PFSK-1 (cell line): ENCODE results near the gene CARMIL1.

ENCODE experiments used
- FOXP2 ChIP-seq: optimal IDR thresholded peaks from 2 replicates; pipeline ENCODE3; 2011; ENCODE audit warnings: borderline replicate concordance, control low read depth, inconsistent platforms; ENCODE audit not compliant: insufficient read depth; ENCODE audit errors: extremely low read length, extremely low read depth
- POLR2AphosphoS5 ChIP-seq: IDR thresholded peaks from 2 replicates; pipeline ENCODE4 v1.6.1; 2012; ENCODE audit warnings: low read depth, mild to moderate bottlenecking, control low read depth, low read length, moderate library complexity
- SIN3A ChIP-seq: IDR thresholded peaks from 2 replicates; pipeline ENCODE4 v1.6.1; 2012; ENCODE audit warnings: mild to moderate bottlenecking, low read length, moderate library complexity, borderline replicate concordance; ENCODE audit not compliant: insufficient read depth
- TAF1 ChIP-seq: IDR thresholded peaks from 2 replicates; pipeline ENCODE4 v1.6.1; 2012; ENCODE audit warnings: low read length, control low read depth, borderline replicate concordance; ENCODE audit not compliant: insufficient read depth
- TF ChIP-seq, protein P1 (sequence below), 2 experiments: IDR thresholded peaks; 2 replicates each; pipeline versions ENCODE4 v1.6.1 to v1.8.0; 2011 to 2012; ENCODE audit warnings: low read depth in 2 of 2, low read length in 2 of 2, control low read depth in 1 of 2, inconsistent platforms in 1 of 2, mild to moderate bottlenecking in 1 of 2, moderate library complexity in 1 of 2; ENCODE audit not compliant: insufficient read depth in 1 of 2

CARMIL1 gene

DNA sequence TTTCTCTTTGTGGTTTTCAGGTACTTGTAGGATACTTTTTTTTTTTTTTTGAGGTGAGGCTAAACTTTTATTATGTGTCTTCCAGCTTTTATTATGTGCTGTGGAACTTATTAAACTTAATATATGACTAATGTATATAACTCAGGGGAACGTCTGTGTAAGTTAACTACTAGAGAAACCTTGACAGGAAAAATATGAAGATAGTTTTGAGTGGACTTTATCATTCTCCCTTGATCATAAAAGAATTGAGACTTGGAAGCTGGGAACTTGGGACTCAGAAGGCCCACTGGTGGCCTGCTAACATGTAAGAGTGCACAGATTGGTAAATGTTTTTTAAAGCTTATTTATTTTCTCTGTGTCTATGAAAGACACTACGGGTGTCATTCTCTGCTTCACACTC lies 73.1 kb downstream of the CARMIL1 start:
- TF ChIP-seq TAF1 (no peak), SIN3A (no peak)
- TF ChIP-seq, protein P1, sequence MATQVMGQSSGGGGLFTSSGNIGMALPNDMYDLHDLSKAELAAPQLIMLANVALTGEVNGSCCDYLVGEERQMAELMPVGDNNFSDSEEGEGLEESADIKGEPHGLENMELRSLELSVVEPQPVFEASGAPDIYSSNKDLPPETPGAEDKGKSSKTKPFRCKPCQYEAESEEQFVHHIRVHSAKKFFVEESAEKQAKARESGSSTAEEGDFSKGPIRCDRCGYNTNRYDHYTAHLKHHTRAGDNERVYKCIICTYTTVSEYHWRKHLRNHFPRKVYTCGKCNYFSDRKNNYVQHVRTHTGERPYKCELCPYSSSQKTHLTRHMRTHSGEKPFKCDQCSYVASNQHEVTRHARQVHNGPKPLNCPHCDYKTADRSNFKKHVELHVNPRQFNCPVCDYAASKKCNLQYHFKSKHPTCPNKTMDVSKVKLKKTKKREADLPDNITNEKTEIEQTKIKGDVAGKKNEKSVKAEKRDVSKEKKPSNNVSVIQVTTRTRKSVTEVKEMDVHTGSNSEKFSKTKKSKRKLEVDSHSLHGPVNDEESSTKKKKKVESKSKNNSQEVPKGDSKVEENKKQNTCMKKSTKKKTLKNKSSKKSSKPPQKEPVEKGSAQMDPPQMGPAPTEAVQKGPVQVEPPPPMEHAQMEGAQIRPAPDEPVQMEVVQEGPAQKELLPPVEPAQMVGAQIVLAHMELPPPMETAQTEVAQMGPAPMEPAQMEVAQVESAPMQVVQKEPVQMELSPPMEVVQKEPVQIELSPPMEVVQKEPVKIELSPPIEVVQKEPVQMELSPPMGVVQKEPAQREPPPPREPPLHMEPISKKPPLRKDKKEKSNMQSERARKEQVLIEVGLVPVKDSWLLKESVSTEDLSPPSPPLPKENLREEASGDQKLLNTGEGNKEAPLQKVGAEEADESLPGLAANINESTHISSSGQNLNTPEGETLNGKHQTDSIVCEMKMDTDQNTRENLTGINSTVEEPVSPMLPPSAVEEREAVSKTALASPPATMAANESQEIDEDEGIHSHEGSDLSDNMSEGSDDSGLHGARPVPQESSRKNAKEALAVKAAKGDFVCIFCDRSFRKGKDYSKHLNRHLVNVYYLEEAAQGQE (IDR thresholded peaks at IDR 0.05; ENCODE audit: insufficient read depth in 1 of 2, low read depth in 2 of 2, low read length in 2 of 2): no peak

GRCh38 chr6:25354078-25354932 lies 75.1 kb downstream of the CARMIL1 start:
- TF ChIP-seq POLR2AphosphoS5 (no peak), FOXP2 (no peak), SIN3A (no peak), TAF1 (no peak)
- TF ChIP-seq, protein P1 (IDR thresholded peaks at IDR 0.05; ENCODE audit: insufficient read depth in 1 of 2, low read depth in 2 of 2, low read length in 2 of 2): no peak

DNA sequence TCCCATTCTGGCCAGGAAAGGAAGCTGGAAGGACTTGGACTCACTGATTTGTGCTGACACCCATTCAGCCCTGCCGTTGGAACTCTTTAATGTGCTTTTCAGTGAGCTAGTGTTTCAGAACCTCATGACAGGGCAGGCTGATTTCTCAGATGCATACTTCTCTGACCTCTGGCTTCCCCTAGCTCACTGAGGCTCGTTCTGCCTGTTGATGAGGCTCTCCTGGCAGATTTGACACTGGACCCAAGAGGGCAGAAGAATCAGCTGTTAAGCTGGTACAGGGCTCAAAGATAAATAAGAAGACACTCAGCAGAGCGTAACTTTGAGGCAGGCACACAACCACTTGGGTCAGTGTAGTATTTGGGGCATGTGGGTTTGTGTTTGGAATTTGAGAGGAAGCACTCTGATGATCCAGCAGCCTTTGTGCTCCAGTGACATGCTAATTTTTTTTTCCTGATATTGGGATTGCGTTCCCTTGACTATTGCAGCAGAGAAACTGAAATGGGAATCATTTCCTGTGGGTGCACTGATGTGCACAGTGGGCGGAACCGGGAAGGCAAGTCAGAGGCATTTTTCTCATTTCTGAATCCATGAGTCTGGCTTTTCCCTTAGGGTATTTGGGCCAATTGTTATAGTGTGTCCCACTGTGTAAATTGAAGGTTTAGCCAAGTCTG lies 80.2 kb downstream of the CARMIL1 start:
- TF ChIP-seq POLR2AphosphoS5 (no peak), TAF1 (no peak)

DNA sequence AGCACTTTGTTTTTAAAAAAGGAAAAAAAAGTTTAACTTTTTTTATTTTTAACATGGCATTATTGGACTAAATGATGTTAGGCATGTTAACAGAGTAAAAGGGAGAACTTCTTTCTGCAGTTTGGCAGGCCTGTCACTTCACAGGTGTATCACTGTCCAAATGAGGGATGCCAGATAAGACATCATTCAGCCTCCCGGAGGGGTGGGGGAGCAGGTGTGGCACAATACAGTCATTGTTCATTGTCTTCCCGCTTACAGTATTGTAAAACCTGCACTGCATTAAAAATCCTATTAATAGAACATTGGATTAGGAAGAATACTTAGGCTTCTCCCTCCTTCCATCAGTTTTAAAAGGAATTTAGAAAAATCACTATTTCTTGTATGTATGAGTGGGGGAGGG lies 80.7 kb downstream of the CARMIL1 start:
- TF ChIP-seq FOXP2 (no peak), TAF1 (no peak), SIN3A (no peak), POLR2AphosphoS5 (no peak)
- TF ChIP-seq, protein P1 (IDR thresholded peaks at IDR 0.05; ENCODE audit: insufficient read depth in 1 of 2, low read depth in 2 of 2, low read length in 2 of 2): no peak

DNA sequence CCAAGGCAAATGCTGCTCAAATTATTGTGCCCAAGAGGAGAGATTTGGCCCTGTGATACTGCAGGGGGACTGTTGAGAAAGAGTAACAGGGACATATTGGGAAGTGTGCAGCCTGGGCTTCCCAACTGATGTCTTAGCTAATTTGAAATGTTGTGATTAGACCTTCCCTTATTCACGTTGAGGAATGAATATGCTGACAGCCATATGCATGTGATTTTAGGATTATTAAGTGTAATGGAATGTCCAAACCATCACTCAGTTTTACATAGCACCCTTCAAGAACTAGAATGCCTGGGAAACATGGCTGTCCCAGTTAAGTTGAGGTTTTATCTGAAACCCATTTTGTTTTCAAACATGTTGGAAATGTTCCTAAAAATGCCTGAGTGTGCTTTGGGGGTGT lies 81.4 kb downstream of the CARMIL1 start:
- TF ChIP-seq POLR2AphosphoS5: no peak

- no peak for TF ChIP-seq TAF1
- TF ChIP-seq POLR2AphosphoS5: no peak
- TF ChIP-seq FOXP2: no peak
- no peak for TF ChIP-seq SIN3A
- TF ChIP-seq, protein P1 (IDR thresholded peaks at IDR 0.05; ENCODE audit: insufficient read depth in 1 of 2, low read depth in 2 of 2, low read length in 2 of 2): no peak
Measured at GRCh38 chr6:25363427-25363826, 84.3 kb downstream of the CARMIL1 start.
